ENCODE results near the gene FSIP1.

Gene FSIP1

GRCh38 chr15:39552556-39552955 is 230.1 kb downstream of the FSIP1 start:
- DNase-seq (ENCODE audit: extremely low read depth, low read depth): no peak
- no peak for TF ChIP-seq CTCF (IDR thresholded peaks at IDR 0.05; ENCODE audit: low read depth, low read length)

DNA sequence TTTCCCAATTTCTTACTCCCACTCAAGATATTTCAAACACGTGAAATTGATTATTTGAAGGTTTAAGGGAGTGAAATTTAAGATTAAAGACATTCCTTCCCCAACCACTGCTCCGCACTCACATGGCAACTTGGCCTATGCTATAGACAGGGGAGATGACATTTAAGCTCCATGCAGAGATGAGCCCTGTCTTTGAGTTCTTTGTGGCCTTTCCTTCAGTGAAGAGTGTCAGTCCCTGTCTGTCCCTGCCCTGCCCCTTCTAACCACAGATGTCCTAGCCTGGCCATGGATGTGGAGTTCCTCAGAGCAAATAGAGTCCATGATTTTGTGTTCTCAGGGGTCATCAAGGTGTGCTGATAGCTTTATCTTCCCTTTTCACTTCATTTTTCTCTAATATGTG is 231.2 kb downstream of the FSIP1 start:
- no peak for DNase-seq (ENCODE audit: extremely low read depth, low read depth)
- TF ChIP-seq CTCF (IDR thresholded peaks at IDR 0.05; ENCODE audit: low read depth, low read length): no peak
